GM18870 (cell line): Measurements from ENCODE around the gene HPCAL1.
"Not testable (repeated sequence)": the region's sequence is repeated elsewhere in the genome, so short reads cannot be mapped to it uniquely, and the experiment has no call there.

ENCODE experiments used
- ATAC-seq: cut with Tn5 transposase; IDR thresholded peaks from one replicate; pipeline ENCODE4 v1.9.1; 2021; ENCODE audit warnings: moderate library complexity; ENCODE audit not compliant: unreplicated experiment

The HPCAL1 gene

DNA sequence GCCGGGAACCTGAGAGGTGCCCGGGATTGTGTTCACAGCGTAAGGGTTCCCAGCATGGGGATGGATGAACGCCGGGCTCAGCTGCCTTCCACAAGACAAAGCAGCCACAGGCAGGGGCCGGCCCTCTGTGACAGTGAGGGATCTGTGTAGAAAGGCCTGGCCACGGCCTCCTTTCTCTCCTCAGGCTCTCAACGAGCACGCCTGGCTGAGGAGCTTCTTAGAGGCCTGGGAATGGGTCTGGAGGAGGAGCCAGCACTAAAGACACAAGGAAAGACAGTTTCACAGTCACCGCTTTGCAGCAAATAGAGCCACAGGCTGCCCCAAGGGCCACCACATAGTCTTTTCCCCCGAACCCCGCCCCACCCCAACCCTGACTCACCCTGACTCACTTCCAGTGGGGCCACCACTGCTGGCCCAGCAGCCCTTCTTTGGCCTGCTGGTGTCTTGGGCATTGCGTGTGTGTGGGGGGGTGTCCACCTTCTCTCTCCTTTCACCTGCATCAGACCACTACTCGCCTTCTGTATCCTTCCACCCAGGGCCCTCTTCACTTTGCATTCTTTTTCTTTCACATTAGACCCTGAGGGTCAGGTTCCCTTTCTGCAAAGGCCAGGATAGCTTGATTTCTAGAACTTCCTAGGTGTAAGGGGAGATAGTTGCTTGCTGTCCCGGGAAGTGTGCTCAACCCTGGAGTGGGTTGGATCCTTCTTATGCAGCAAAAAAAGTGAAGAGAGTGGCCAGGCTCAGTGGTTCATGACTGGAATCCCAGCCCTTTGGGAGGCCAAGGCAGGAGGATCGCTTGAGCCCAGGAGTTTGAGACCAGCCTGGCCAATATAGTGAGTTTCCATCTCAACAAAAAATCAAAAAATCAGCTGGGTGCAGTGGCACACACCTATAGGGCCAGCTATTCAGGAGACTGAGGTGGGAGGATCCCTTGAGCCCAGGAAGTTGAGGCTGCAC lies 19.3 kb upstream of the HPCAL1 start:
- ATAC-seq: no peak

DNA sequence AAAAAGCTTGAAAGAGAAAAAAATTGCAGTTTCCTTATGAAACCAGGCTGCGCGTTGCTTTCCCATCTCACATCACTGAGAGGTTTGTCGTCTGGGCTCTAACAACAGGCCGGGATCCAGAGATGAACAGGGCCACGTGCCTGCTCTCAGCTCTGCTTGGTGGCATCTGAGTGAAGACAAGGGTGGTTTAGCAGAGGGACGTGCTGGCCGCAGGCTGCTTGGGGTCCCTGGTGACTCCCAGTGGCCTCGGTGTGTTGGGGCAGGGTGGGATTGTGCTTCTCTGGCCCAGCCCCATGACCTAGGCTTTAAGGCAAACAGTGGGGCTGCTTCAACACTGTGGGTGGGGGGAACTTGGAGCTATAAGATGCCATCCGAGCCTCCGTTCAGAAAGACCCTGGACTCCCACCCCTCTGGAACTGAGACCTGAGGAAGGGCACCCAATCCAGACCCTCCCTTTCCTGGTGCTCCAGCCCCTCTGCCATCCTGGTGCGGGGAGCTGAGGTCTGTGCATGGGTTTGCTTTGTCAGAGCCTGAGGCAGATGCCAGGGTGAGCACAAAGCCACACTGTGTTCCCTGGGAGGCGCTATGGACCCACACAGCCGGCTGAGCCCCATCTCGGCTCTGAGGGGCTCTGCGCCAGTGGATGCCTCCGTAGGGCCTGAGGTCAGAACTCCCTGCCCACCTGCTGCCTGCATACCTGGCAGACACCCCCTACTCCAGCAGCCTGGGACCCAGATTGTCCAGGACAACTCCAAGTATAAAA lies 18.4 kb upstream of the HPCAL1 start:
- no peak for ATAC-seq

GRCh38 chr2:10285191-10285555 lies 17.5 kb upstream of the HPCAL1 start:
- no peak for ATAC-seq

GRCh38 chr2:10285556-10286198 lies 17.0 kb upstream of the HPCAL1 start:
- ATAC-seq: no peak

DNA sequence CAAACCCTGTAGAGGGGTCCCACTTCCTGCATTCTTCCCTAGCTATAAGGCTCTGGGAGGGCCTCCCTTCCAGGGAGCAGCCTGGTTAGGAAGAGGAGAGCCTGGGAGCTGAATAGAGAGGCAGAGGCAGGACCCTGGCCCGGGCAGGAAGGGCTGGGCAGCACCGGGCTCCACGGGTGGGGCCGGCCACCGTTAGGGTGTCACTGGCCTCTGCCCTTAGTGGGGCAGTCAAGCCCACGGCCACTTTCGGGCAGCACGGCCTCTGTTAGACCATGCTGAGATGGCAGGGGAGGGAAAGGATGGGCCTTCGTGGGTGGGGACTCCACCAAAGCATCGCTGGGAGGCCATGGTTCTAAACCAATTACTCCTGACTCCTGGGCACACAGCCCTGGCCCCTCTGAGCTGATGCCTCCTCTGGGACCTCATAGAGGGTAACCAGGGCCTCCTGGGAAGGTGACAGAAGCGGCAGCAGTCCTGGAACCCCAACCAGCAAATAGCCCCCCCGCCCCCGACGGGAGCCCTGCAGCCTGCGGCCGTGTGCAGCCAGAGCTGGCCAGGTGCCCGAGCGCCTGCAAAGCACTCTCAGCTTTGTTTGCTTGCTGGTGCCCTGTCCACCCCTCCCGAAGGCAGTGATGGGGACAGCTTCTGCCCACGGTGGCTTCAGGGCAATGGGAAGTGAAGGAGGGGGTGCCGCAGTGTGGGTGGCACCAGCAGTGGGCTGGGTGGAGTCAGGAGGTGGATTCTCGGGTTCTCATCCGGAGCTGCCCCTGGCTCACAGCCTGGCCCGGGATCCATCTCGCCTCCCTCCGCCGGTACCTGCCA lies 16.3 kb upstream of the HPCAL1 start:
- no peak for ATAC-seq

DNA sequence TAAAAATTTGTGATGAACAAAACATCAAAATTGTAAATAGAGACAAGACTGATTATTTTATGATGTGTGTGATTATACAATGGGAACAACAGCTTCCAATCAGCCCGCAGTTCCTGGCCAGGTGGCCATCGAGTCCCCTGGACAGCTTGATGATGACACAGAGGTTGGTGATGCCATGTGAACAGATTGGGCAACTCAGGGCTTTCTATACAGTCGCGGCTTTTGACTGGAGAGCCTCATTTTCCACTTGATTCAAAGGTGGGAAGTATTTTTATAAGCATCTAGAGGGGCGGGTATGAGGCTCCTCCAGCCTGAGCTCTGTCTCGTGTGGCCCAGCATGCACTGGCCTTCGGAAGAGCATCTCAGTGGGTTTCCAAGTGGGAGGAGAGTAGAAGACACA lies 14.9 kb upstream of the HPCAL1 start:
- no peak for ATAC-seq

- ATAC-seq: no peak
Observed at GRCh38 chr2:10288606-10289005, 14.1 kb upstream of the HPCAL1 start.

DNA sequence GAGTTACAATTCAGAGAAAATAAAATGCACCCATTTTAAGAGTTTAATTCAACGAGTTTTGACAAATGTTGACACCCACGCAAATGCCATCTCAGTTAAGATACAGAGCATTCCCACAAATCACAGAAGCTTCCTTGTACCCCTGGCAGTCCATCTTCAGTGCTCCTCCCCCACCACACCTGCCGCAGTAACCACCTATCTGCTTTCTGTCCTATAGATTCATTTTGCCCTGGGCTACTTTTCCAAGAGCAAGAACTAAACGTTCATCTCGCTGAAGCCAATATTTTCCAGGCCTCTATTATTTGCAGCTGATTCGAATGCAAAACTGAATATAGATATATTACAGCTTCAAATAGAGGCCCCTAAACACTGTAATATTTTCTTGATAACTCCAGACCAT lies 13.4 kb upstream of the HPCAL1 start:
- ATAC-seq: no peak

GRCh38 chr2:10289891-10290290 lies 12.8 kb upstream of the HPCAL1 start:
- no peak for ATAC-seq

DNA sequence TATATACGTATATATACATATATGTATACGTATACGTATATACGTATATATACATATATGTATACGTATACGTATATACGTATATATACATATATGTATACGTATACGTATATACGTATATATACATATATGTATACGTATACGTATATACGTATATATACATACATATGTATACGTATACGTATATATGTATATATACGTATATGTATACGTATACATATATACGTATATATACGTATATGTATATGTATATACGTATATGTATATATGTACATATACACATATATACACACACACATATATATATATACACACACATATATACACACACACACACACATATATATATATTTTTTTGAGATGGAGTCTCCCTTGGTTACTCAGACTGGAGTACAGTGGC lies 11.3 kb upstream of the HPCAL1 start:
- ATAC-seq: not testable (repeated sequence)

DNA sequence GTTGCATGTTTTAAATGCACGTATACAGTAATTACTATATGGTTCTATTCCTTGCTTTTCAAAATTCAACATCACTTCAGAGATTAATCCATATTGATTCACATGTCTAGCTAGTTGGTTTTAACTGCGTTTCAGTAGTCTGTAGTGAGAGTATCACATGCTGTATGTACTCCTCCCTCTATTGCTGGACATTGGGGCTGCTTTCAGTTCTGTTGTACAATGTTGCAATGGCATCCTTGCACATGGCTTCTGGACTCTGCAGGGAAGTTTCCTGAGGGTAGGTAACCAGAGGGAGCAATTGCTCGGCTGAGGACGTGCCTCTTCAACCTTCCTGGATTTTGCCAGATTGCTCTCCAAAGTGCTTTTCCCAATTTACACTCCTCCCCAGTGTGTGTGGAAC lies 10.7 kb upstream of the HPCAL1 start:
- no peak for ATAC-seq

GRCh38 chr2:10293603-10294002 lies 9.1 kb upstream of the HPCAL1 start:
- ATAC-seq: no peak

DNA sequence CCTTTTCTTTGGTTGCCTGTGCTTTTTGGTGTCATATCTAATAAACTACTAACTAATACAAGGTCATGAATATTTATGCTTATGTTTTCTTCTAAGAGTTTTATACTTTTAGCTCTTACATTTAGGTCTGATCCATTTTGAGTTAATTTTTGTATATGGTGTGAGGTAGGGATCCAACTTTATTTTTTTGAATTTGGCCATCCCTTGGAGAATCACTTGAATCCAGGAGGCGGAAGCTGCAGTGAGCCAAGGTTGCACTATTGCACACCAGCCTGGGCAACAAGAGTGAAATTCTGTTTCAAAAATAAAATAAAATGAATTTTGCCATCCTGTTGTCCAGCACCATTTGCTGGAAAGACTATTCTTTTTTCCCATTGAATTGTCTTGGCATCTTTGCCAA lies 8.6 kb upstream of the HPCAL1 start:
- no peak for ATAC-seq

GRCh38 chr2:10295649-10296048 lies 7.1 kb upstream of the HPCAL1 start:
- ATAC-seq: not testable (repeated sequence)

DNA sequence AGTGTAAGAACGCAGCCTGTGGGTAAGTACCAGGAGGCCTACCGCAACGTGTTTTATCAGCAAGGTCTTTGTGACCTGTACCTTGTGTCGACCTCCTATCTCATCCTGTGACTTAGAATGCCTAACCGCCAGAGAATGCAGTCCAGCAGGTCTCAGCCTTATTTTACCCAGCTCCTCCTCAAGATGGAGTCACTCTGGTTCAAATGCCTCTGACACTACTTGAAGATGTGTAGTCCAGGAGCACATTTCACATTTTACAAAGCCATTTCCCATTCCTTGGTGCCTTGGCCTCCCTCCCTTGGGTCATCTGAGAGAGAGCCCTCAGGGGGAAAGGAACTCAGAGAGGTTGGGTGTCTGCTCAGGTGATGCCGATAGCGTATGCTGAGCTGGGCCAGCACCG lies 6.6 kb upstream of the HPCAL1 start:
- no peak for ATAC-seq

GRCh38 chr2:10297191-10297830 lies 5.4 kb upstream of the HPCAL1 start:
- ATAC-seq: no peak

DNA sequence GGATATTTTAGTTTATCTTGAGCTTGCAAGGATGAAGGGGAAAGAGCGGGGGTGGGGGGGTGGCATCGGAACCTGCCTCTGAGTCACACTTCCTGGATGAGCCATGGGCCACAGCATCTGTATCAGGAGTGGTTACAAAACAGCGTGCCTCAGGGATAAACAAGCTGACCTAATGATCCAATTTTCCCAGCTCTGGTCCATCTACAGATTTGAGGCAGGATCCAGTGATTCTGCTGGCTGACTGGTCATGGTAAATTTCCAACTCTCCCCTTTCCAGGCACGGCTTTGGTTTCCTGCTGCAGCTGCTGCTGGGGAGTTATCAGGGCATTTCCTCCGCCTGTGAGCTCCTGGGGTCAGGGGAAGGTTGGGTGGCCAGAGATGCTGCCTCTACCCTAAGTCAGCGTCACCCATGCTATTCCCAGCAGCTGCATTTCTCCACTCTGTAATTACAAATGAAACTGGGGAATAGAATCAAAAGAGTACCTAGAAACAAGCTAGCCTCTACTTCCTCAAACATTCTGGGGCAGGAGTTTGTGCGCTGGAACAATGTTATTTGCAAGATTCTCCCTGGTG lies 4.7 kb upstream of the HPCAL1 start:
- no peak for ATAC-seq

DNA sequence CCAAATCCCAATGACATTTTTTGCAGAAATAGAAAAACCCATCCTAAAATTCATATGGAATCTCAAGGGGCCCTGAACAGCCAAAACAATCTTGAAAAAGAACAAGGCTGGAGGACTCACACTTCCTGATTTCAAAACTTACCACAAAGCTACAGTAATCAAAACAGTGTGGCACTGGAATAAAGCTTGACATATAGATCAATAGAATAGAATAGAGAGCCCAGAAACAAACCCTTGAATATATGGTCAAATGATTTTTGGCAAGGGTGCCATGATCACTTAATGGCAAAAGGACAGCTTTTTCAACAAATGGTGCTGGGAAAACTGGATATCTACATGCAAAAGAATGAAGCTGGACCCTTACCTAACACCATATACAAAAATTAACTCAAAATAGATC lies 3.9 kb upstream of the HPCAL1 start:
- not testable (repeated sequence) for ATAC-seq

GRCh38 chr2:10300328-10300920 lies 2.3 kb upstream of the HPCAL1 start:
- no peak for ATAC-seq
